ENCODE measurements around the gene MED27.

MED27 gene

GRCh38 chr9:131899296-131900228 is 180.1 kb downstream of the MED27 start:
- no peak overlapping the region for H3K4me3 ChIP-seq (ENCODE audit: low read depth, low read length)
- DNase-seq (ENCODE audit: low read depth) = no peak
- no peak for TF ChIP-seq POLR2A (IDR thresholded peaks at IDR 0.05; ENCODE audit: extremely low read depth, insufficient read length)
- no peak for TF ChIP-seq CTCF (IDR thresholded peaks at IDR 0.05; ENCODE audit: low read depth, low read length)
- TF ChIP-seq MYC (IDR thresholded peaks at IDR 0.05; ENCODE audit: low read depth, low read length) = no peak
- no peak for TF ChIP-seq MAX (IDR thresholded peaks at IDR 0.05; ENCODE audit: low read depth, low read length)

- DNase-seq (ENCODE audit: low read depth) = no peak
- no peak overlapping the region for H3K4me3 ChIP-seq (ENCODE audit: low read depth, low read length)
- TF ChIP-seq CTCF (IDR thresholded peaks at IDR 0.05; ENCODE audit: low read depth, low read length) (no peak), POLR2A (IDR thresholded peaks at IDR 0.05; ENCODE audit: extremely low read depth, insufficient read length) (no peak), MAX (IDR thresholded peaks at IDR 0.05; ENCODE audit: low read depth, low read length) (no peak), MYC (IDR thresholded peaks at IDR 0.05; ENCODE audit: low read depth, low read length) (no peak)
Measured at GRCh38 chr9:131892902-131893500, 186.7 kb downstream of the MED27 start.

GRCh38 chr9:131892162-131892707 is 187.4 kb downstream of the MED27 start:
- DNase-seq (ENCODE audit: low read depth) = no peak
- no peak overlapping the region for H3K4me3 ChIP-seq (ENCODE audit: low read depth, low read length)
- TF ChIP-seq POLR2A (IDR thresholded peaks at IDR 0.05; ENCODE audit: extremely low read depth, insufficient read length) (no peak), CTCF (IDR thresholded peaks at IDR 0.05; ENCODE audit: low read depth, low read length) (no peak), MYC (IDR thresholded peaks at IDR 0.05; ENCODE audit: low read depth, low read length) (no peak), MAX (IDR thresholded peaks at IDR 0.05; ENCODE audit: low read depth, low read length) (no peak)

- no peak overlapping the region for H3K4me3 ChIP-seq (ENCODE audit: low read depth, low read length)
- TF ChIP-seq MYC (IDR thresholded peaks at IDR 0.05; ENCODE audit: low read depth, low read length) (no peak), MAX (IDR thresholded peaks at IDR 0.05; ENCODE audit: low read depth, low read length) (no peak), POLR2A (IDR thresholded peaks at IDR 0.05; ENCODE audit: extremely low read depth, insufficient read length) (no peak), CTCF (IDR thresholded peaks at IDR 0.05; ENCODE audit: low read depth, low read length) (no peak)
- DNase-seq (ENCODE audit: low read depth) = no peak
Measured at GRCh38 chr9:131891598-131891997, 188.1 kb downstream of the MED27 start.

GRCh38 chr9:131889437-131890251 is 190.0 kb downstream of the MED27 start:
- TF ChIP-seq MYC (IDR thresholded peaks at IDR 0.05; ENCODE audit: low read depth, low read length) (no peak), CTCF (IDR thresholded peaks at IDR 0.05; ENCODE audit: low read depth, low read length) (no peak), MAX (IDR thresholded peaks at IDR 0.05; ENCODE audit: low read depth, low read length) (no peak), POLR2A (IDR thresholded peaks at IDR 0.05; ENCODE audit: extremely low read depth, insufficient read length) (no peak)
- H3K4me3 ChIP-seq (ENCODE audit: low read depth, low read length) = no peak overlapping the region
- DNase-seq (ENCODE audit: low read depth) = no peak
